Esophagus squamous epithelium (tissue), 4 donors: Measurements from ENCODE around the gene RASGRF1.

ENCODE experiments used
- POLR2A ChIP-seq, 4 donors: fragments of 450-650 bp; IDR thresholded peaks; one replicate each; pipeline ENCODE4 v1.6.1; 2017; ENCODE audit warnings: antibody characterized with exemption in 4 of 4, mild to moderate bottlenecking in 4 of 4, moderate library complexity in 3 of 4
- TF ChIP-seq, protein P1 (sequence below), 6 experiments: fragments of 450-650 bp in 4 of 6; fragments of 200-600 bp in 2 of 6; sonication (generic) in 2 of 6; IDR thresholded peaks; one replicate each; pipeline ENCODE4 v1.5.1; 2016 to 2019; ENCODE audit warnings: antibody characterized with exemption in 6 of 6, mild to moderate bottlenecking in 4 of 6, moderate library complexity in 4 of 6

DNA sequence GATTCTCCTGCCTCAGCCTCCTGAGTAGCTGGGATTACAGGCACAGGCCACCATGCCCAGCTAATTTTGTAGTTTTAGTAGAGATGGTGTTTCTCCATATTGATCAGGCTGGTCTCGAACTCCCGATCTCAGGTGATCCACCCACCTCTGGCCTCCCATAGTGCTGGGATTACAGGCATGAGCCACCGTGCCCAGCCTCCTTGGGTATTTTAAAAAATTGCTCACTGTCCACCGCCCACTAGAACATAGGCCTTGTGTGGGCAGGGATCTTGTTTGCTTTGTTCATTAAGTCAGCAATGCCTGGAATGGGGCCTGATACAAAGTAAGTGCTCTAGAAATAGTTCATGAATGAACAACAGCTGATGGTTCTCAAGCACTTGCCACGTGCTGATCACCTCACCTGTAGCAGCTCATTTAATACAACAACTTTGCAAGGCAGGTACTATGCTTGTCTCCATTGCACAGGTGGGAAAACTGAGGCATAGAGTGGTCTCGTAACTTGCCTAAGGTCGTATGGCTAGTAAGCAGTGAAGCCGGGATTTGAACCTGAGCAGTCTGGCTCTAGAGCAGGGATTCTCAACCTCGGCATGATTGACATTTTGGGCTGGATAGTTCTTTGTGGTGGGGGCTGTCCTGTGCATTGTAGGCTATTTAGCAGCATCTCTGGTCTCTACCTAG, 133.0 kb downstream of the RASGRF1 start:
- TF ChIP-seq, protein P1, sequence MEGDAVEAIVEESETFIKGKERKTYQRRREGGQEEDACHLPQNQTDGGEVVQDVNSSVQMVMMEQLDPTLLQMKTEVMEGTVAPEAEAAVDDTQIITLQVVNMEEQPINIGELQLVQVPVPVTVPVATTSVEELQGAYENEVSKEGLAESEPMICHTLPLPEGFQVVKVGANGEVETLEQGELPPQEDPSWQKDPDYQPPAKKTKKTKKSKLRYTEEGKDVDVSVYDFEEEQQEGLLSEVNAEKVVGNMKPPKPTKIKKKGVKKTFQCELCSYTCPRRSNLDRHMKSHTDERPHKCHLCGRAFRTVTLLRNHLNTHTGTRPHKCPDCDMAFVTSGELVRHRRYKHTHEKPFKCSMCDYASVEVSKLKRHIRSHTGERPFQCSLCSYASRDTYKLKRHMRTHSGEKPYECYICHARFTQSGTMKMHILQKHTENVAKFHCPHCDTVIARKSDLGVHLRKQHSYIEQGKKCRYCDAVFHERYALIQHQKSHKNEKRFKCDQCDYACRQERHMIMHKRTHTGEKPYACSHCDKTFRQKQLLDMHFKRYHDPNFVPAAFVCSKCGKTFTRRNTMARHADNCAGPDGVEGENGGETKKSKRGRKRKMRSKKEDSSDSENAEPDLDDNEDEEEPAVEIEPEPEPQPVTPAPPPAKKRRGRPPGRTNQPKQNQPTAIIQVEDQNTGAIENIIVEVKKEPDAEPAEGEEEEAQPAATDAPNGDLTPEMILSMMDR (IDR thresholded peaks at IDR 0.05), result no peak
- no peak for TF ChIP-seq POLR2A (IDR thresholded peaks at IDR 0.05)
